PC-3 (cell line): ENCODE measurements around the gene ILDR1.
A peak's percentile ranks its signal among the peaks of the same experiment; 100 is the strongest.

Experiments used
- EZH2 ChIP-seq: fragments of 300-600 bp; sonication (generic); IDR thresholded peaks from one replicate; pipeline ENCODE4 v1.6.1; 2017; ENCODE audit warnings: antibody characterized with exemption, mild to moderate bottlenecking, low read length; ENCODE audit not compliant: unreplicated experiment
- EZH2phosphoT487 ChIP-seq: fragments of 300-600 bp; sonication (generic); IDR thresholded peaks from 2 replicates; pipeline ENCODE4 v1.6.1; 2018; ENCODE audit warnings: mild to moderate bottlenecking, antibody characterized with exemption, low read length, borderline replicate concordance
- TF ChIP-seq, protein P1 (sequence below): fragments of 300-600 bp; sonication (generic); conservative IDR thresholded peaks from 2 replicates; pipeline ENCODE4 v1.5.1; 2017; ENCODE audit warnings: antibody characterized with exemption, low read depth, mild to moderate bottlenecking, low read length

DNA sequence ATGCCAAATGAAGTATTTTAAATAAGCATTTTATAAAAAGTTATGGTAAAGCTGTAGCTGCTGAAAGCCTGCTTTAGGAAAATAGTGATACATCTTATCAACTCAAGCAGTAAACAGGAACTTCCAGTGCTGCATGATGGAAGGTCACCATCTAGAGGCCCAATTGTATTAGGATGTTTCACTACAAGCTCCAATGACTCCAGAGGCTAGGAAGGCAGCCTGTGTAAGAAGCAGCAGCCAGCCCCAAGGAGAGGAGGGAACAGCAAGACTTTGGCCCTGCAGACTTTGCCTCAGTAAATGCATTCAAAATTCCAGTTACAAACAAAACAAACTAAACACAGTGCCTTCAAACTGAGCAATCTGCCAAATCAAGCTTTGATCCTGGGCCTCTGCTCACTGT is 32.1 kb downstream of the ILDR1 start:
- TF ChIP-seq, protein P1, sequence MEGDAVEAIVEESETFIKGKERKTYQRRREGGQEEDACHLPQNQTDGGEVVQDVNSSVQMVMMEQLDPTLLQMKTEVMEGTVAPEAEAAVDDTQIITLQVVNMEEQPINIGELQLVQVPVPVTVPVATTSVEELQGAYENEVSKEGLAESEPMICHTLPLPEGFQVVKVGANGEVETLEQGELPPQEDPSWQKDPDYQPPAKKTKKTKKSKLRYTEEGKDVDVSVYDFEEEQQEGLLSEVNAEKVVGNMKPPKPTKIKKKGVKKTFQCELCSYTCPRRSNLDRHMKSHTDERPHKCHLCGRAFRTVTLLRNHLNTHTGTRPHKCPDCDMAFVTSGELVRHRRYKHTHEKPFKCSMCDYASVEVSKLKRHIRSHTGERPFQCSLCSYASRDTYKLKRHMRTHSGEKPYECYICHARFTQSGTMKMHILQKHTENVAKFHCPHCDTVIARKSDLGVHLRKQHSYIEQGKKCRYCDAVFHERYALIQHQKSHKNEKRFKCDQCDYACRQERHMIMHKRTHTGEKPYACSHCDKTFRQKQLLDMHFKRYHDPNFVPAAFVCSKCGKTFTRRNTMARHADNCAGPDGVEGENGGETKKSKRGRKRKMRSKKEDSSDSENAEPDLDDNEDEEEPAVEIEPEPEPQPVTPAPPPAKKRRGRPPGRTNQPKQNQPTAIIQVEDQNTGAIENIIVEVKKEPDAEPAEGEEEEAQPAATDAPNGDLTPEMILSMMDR, result peak; percentile 44; the same call in 1 of the 2 replicates
- TF ChIP-seq EZH2phosphoT487 (no peak), EZH2 (no peak)
